HL-60/S4 (cell line): ENCODE data around the gene NIPAL3.
"Not testable (repeated sequence)": the region's sequence is repeated elsewhere in the genome, so short reads cannot be mapped to it uniquely, and the experiment has no call there.

Experiments
- in situ Hi-C: fragments of 300-500 bp; cut with MboI; formaldehyde crosslinking; loops from 2 replicates; pipeline ENCODE4 v1.14.3; 2022; ENCODE audit warnings: low sequenced_read_pairs

The NIPAL3 gene

DNA sequence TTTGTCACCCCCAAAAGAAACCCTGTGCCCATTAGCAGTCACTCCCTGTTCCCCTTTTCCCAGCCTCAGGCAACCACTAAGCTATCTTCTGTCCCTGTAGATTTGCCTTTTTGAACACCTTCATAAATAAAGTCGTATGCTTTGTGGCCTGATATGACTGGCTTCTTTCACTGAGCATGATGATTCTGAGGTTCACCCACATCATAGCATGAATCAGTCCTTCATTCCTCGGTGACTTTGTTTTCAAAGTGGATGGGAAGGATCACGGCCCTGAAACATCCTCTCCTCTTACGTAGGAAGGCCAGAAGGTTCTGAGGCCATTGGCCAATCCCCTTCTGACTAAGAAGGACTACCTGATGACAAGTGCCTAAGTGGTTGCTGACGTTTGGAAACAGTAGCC is 39.1 kb downstream of the NIPAL3 start:
- in situ Hi-C loops: no loop called here

DNA sequence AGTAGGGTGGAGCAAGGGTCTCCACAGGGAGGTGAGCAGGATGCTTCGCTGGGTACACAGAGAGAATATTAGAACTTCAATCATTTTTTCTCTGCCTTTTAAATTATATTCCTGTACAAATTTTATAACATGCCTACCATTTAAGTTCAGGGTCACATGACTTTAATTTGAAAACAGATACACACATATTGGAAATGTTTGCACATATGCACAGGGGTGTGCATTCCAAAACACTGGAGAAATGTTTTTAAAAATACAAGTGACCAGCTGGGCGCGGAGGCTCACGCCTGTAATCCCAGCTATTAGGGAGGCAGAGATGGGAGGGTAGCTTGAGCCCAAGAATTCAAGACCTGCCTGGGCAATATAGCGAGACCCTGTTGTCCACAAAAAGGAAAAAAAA is 39.7 kb downstream of the NIPAL3 start:
- in situ Hi-C loops: no loop called here

DNA sequence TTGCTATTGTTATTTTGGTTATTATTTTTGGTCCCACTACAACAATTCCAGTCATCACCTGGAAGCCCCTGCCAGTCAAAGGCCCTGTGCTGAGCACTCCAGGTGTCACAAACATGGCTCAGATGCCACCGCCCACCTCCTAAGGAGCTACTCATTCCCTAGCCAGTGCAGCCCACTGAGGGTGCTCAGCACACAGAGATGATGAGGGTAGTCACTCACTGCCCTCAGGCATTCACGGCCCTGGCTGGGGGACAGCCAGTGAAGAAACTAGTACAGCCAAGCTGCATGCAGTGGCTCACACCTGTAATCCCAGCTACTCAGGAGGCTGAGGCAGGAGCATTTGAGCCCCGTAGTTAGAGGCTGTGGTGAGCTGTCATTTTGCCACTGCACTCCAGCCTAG is 42.3 kb downstream of the NIPAL3 start:
- in situ Hi-C loops: no loop called here

DNA sequence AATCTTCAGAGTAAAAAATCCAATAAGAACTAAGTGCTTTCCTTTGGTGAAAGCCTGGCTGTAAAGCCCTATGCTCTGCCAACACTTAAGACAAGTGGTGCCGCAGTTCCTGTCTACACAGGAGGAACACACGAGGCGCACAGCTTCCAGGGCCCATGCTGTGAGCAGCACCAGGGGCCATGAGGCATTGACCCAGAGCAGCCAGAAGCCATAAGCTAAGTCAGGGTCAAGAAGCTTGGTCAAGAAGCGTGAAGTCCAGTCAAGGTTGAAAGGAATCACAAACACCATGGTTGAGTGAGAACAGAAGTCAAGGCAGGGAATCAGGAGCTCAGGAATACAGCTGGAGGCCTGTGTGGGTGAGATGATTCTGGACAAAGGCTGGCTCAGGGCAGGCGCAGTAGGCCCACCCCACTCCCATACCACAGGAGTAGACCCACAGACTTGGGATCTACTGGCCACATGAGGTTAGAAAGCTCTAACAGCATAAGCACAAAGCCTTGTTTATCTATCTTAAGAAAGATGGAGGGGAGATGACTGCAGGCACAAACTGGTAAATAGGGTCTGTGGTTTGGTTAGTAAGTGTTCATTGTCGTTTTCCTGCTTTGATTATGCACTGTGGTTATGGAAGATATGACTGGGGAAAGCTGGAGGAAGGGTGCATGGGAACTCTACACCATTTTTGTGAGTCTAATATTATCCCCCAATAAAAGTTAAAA is 44.1 kb downstream of the NIPAL3 start:
- in situ Hi-C loops: no loop called here

DNA sequence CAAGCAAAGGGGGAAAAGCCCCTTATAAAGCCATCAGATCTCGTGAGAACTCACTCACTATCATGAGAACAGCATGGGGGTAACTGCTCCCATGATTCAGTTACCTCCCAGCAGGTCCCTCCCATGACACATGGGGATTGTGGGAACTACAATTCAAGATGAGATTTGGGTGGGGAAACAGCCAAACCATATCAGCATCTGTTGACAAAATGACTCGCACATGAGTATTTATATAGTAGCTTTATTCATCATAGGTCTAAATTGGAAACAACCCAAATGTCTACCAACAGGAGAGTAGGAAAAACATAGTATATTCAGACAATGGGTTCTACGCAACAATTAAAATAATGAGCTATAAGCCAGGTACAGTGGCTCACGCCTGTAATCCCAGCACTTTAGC is 46.5 kb downstream of the NIPAL3 start:
- in situ Hi-C loops: not testable (repeated sequence)

DNA sequence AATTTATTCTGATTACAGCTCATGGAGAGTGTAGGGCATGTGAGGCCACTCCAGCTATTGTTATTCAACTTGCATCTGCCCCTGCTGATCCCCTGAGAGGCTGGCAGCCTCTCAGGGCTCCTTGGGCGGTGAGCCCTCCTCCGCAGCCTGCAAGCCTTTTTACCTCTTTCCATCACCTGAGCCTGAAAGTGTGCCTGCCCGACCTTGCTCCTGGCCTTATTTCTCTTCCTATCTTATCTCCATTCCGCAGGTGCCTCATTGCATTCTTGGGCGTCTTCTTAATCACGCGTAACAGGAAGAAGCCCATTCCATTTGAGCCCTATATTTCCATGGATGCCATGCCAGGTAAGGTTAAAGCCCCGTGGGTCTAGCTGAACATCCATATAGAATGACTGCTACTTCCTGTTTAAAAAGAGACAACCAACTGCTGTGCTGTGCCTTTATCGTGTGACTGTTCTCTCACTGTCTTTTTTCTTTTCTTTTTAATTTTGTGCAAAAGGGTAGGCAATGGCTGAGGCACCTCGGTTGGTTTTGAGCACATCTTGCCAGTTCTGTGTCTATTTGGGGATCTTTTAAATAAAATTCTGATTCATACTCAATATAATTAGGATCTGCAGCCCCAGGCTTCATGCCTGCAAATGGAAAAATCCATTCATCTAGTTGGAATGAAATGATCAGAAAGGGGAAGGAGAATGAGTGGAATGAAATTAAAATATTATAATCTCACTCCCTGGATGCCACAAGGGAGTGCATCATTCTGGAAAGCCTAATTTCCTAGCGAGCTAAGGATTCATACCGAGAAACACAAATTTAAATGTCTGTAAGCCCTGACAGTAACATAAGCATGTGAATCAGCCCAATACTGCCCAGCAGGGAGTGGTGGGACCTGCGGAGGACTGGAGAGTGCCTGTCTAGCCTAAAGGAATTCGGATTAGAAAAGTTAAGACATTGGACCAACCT is 48.5 kb downstream of the NIPAL3 start:
- in situ Hi-C loops: no loop called here

DNA sequence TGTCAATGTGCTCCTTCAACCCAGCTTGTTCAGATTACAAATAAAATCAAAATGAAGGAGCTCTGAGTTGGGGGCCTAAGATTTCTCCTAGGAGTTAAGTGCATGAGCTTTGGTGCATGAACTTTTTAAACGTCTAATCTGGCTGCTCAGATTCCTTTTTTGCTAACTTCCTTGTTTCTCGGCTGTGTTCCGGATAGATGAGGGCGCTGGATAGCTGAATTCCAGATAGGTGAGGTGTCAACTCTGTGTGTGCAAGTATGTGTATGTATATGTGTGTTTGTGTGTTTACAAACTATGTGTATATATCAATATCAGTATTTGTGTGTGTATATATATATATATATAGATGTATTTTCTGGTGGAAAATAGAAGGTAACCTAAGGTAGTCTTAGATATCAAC is 49.5 kb downstream of the NIPAL3 start:
- in situ Hi-C loops: no loop called here

DNA sequence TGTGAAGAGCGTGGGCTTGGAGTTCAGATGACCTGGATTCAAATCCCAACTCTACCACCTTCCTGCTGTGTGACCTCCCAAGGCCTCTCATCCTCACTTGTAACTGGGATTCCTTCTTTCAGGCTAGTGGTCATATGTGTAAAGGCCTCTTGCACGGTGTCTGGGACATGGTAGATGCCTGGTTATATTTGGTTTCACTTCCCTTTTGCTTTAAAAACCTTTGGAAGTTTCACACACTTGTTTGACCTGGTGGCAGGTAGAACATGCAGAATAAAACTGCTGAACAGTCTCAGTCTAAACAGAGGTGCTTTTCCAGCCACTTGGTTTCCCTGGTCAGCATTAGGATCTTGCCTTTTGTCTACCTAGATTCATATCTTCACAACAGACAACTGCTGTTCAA is 50.0 kb downstream of the NIPAL3 start:
- in situ Hi-C loops: no loop called here

DNA sequence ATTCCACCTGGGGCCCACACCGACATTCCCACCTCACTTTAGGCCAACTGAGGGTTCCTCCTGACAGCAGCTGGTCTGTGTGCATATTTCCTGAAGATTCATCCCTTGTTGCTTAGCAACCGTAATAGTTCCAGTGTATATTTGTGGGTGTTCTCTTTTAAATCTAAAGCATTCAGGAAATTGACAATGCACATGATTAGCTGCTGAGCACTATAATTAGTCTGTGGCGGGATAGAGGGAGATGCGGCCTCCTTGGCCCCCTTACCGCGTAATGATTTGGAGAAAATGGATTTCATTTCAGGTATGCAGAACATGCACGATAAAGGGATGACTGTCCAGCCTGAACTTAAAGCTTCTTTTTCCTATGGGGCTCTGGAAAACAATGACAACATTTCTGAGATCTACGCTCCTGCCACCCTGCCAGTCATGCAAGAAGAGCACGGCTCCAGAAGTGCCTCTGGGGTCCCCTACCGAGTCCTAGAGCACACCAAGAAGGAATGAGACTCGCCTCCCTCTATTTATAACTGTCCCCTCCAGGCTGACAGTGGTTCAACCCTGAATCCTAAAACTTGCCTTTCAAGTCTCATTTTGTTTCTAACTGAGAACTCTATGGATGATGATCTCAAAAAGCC is 53.2 kb downstream of the NIPAL3 start:
- in situ Hi-C loops: no loop called here

DNA sequence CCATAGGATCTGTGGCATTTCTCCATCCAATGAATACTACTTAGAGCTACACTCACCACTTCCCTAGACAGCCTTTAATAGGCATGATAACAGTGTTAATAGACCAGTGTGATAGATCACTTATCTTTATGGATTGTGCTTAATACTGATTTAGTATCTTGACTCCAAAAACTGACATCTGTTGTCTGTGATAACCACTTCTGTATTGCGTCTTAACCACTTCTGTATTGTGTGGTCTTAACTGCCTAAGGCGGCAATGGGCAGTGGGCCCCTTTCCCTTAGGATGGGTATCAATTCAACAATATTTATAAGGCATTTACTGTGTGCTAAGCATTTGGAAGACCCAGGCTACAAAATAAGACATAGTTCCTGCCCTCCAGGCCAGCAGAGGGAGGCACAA is 55.0 kb downstream of the NIPAL3 start:
- in situ Hi-C loops: no loop called here

DNA sequence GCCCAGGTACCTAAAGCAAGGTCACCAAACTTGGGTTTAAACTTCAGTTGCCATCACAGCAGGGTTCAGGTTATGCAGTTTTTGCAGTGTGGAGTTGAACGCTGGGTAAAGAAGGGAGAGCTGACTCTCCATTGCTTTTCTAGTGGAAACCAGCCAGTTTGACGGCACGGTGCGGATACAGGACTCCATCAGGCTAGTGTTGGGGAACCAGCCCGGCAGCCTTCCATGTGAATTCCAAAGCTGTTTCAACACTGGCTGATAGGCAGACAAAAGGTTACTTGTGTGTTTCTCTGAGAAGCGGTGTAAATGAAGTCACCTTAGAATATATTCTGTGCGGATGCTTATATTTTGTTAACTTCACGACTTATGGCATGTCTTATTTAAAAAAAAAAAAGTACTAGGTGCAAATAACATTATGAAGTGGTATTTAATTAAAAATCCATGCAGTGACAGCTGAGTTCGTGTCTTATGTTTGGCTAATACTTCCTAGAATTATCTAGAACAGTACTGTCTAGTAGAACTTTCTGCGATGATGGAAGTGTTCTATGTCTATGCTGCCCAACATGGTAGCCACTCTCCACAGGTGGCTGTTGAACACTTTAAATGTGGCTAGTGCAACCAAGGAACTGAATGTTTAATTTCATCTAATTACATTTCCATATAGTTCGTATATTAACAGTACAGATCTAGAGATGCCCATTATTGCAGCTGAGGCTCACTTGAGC is 57.1 kb downstream of the NIPAL3 start:
- in situ Hi-C loops: no loop called here

DNA sequence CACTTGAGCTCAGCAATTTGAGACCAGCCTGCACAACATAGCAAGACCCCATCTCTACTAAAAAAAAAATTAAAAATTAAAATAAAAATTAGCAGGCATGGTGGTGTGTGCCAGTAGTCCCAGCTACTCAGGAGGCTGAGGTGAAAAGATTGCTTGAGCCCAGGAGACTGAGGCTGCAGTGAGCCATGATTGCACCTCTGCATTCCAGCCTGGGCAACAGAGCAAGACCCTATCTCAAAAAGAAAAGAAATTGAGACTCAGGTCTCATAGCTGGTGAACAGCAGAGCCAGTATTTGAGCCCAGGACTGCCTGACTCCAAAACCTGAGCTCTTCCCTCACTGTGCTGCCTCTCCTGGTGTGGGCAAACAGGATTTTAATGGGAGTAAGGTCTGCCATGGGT is 58.6 kb downstream of the NIPAL3 start:
- in situ Hi-C loops: no loop called here

DNA sequence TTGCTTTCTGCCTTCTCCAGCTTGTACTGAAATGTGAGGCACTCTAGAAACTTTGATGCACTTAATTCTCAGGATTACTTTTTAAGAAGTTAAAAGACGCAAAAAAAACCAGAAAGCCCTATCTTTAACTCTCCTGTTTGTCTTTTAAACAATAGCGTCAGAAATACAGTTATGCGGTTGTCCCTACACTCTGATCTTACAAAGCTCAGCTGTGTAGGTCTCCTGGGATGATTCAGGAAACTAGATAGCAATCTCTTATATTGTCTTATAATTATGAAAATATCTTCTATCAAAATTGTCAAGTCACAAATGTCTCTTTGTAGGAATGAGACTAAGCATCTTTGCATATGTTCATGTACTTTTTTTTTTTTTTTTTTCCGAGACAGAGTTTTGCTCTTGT is 60.1 kb downstream of the NIPAL3 start:
- in situ Hi-C loops: no loop called here

DNA sequence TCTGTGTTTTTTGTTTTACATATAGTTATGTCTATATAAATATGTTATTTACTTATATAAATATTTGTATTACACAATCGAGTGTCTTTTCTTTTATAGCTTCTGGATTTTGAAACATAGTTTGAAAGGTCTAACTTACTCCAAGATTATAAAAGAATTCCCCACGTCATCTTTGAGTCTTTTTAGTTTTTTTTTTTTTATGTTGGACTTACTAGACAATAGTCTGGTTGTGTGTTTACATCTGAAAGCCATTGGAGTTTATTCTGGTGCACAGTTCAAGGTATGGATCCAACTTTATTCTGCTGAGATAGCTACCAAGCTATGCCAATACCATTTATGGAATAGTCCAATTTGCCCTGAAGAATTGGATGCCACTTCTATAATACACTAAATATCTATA is 61.0 kb downstream of the NIPAL3 start:
- in situ Hi-C loops: no loop called here

DNA sequence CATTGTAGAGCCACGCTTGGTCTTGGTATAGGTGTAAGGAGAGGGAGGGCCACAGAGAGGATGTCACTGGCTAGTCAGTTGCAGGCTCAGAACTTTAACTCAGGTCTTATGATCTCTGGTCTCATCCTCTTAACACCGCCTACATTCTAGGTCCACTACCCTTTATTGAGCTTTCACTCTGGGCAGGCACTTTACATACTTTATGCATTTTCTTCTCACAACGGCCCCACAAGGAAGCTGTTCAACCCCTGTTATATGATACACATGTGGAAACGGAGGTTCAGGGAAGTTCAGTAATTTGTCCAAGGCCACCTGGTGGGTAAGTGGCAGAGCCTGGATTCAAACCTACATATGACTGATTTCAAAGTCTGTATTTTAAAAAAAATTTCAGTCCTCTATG is 61.7 kb downstream of the NIPAL3 start:
- in situ Hi-C loops: no loop called here

DNA sequence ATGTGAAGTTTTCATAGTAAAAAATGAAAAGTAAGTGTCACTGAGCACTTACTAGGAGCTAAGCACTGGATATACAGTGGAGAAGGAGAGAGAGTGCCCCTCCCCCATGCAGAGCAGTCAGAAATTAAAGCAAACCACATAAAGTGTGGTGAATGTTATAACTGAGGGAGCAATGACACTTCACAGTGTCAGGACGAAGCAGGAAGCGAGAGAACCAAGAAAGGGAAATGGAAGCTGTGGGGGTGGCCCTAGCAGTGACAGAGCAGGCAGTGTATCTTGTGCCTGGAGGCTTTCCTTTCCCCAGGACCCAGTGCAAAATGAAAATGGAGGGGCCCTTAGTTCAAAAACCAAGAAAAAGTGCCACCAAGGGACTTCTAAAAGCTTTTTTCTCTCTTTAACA is 65.5 kb downstream of the NIPAL3 start:
- in situ Hi-C loops: no loop called here

DNA sequence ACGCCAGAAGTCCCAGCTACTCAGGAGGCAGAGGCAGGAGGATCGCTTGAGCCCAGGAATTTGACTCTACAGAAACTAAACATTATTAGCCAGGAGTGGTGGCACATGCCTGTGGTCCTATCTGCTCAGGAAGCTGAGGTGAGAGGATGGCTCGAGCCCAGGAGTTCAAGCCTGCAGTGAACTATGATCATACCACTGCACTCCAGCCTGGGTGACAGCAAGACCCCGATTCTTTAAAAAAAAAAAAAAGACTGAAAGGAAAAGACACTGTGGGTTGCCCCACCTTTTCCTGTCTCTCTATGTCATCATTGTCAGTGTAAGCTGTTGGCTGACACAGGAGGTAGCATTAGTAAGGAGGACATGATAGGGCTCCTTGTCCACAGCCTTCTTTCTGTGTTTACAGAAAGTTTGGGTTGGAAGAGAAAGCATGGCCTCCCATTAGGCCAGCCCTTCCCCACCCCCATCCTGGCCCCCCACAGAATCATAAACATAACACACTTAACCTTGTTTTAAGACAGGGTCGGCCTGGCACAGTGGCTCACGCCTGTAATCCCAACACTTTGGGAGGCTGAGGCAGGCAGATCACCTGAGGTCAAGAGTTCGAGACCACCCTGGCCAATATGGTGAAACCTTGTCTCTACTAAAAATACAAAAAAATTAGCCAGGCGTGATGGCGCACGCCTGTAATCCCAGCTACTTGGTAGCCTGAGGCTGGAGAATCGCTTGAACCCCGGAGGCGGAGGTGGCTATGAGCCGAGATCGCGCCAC is 66.4 kb downstream of the NIPAL3 start:
- in situ Hi-C loops: no loop called here

DNA sequence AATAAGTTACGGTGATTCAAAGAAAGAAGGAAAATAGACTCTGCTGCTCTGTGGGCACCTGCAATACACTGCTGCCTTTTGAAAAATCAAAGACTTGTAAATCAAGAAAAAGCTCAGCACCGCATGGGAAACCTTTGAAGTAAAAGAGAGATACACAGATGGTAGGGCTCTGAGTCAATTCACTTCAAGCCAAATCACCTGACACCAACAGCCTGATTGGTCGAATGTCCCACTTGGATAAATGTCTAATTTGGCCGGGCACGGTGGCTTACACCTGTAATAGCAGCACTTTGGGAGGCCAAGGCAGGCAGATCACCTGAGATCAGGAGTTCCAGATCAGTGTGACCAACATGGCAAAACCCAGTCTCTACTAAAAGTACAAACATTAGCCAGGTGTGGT is 67.8 kb downstream of the NIPAL3 start:
- in situ Hi-C loops: no loop called here

DNA sequence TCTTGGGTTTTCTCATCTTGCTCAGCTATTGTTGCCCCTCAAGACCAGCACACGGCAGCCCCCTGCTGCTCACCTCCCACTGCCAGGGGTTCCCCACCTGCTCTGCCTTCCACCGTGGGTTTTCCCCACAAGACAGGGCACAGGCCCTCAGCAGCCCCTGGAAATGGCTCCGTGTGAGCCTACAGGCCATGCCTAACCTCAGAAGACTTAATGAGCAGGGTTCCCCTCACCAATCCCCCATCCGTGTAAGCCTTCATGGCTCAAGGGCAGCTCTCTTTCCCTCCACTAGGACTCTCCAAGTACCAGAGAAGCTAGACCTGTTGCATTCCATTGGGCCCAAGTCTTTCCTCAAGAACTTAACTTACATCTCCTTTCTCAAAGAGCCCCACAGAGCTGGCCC is 68.6 kb downstream of the NIPAL3 start:
- in situ Hi-C loops: no loop called here

DNA sequence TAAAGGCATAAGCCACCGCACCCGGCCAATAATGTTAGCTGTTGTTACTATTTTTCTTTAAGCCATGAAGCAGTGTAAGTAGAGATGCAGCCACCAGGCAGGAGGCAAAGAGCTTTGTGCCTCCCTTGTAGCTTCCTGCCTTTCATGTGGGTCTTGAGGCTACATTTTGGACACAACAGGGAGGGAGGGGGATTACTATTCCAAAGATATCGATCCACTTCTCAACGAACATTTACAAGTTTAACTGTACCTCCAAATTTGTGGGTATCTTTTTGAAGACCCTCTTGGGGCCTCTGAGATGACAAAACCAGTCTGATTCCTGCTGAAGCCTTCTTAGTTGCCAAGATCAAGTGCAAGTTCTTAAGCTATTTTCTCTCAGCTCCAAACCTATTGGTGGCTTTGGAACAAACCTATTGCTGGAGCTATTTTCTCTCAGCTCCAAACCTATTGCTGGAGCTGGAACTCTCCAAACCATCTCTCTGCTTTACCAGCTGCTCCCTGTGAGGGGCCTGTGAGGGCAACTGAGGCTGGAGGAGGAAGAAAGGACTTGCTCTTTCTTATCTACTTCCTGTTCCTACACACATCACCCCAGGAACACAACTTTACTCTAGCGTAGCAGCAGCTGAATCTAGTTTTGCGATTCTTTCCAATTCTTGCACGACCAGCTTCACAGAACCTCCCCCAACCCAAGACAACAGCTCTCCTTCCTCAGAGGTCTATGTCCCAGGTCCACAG is 70.9 kb downstream of the NIPAL3 start:
- in situ Hi-C loops: no loop called here
